ENCODE measurements around the gene CFD. TPM values are rescaled to one million over a fixed set of nuclear protein-coding genes. Genes with fewer than 3 reads are reported as not detected.

Gene CFD
- polyA plus RNA-seq, 1 donor (not counting 4 experiments of a cell fraction or from before 2014, with no cell fraction given) = 0.47 TPM

DNA sequence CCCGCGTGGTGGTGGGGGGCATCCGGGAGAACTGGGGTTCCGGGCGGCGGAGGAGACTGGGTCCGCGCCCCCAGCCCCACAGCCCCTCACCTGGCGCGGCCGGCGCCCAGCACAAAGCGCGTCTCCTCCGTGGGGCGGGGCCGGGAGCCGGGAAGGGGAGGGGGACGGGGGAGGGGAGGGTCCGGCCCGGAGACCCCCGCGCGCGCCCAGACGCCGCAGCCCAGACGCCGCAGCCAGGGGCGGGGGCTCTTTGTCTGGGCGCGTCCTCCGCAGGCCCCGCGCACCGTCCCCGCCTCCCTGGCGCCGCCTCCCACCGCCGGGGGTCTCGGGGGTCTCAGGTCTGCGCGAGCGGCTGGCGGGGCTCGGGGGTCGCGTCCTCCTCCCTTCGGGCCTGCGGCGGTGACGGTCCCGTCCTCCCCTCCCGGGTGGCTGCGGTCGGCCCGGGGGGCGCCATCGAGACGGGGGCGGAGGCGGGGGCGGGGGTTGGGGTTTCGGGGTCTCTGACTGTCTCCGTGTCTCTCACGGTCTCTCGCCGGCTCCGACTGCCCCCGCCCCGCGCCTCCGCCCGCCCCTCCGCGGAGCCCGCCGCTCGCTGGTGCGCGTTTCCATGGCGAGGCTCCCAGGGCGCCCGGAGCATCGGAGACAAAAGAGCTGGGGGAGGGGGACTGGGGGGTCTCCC lies 37.5 kb upstream of the CFD start, which contains the start of gene PLPPR3:
Gene PLPPR3 (minus strand): TSS at position 131 of the 679 bp plus-strand sequence. CDS start 396 bp downstream, outside the sequence.
- H3K36me3 ChIP-seq (ENCODE audit: control insufficient read depth in 2 of 2, extremely low read depth in 1 of 2, insufficient read depth in 2 of 2, low read length in 2 of 2) = no peaks in the 10 kb centered on the region

DNA sequence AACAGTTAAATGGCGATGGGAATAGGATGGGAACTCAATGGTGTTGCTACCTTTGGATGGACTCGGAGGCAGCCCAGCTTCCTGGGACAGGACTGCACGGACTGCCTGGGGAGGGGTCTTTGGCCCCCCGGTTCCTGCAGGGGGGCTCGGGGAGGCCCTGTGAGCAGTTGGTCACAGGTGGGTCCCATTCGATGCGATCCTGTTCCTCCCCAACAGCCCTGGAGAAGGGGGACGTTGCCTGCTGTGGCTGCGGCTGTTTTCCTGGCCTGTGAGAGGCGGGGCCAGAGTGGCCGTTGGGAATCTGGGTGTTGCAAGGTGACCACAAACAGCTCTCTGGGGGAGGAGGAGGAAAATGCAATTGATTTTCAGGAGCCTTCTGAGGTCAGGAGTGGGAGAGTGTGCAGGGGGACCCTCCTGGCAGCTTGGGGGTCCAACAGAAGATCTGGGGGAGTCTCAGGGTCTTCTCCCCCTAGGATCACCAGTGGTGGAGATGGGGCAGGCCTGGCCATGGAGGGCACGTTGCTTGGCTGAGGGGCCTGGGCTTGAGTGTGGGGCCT lies 35.8 kb upstream of the CFD start:
- FAIRE-seq (no peak), DNase-seq (ENCODE audit: low read depth, low spot score) (no peak)
- Histone ChIP-seq H3K4me1 (ENCODE audit: control insufficient read depth, extremely low read depth, insufficient read depth, low read length) (no peaks in the 10 kb centered on the region), H3K4me2 (ENCODE audit: control insufficient read depth, extremely low read depth, insufficient read depth, low read depth, low read length) (no peak overlapping the region), H3K4me3 (ENCODE audit: control insufficient read depth in 2 of 3, extremely low read depth in 1 of 3, insufficient read depth in 2 of 3, low read depth in 1 of 3, low read length in 3 of 3) (no peak overlapping the region), H3K9ac (ENCODE audit: control insufficient read depth, extremely low read depth, insufficient read depth, low read length) (no peak overlapping the region), H3K9me3 (ENCODE audit: control insufficient read depth, low read depth, low read length) (no peaks in the 10 kb centered on the region), H2AFZ (ENCODE audit: control insufficient read depth, low read length) (no peak overlapping the region), H3K79me2 (ENCODE audit: control insufficient read depth, insufficient read depth, low read length) (no peaks in the 10 kb centered on the region), H4K20me1 (ENCODE audit: control insufficient read depth, extremely low read depth, insufficient read depth, low read length) (no peaks in the 10 kb centered on the region), H3K27me3 (ENCODE audit: control insufficient read depth, extremely low read depth, insufficient read depth, low read length) (peaks cover 4% of the 10 kb centered on the region), H3K36me3 (ENCODE audit: control insufficient read depth in 2 of 2, extremely low read depth in 1 of 2, insufficient read depth in 2 of 2, low read length in 2 of 2) (no peaks in the 10 kb centered on the region), H3K9me1 (ENCODE audit: control insufficient read depth, extremely low read depth, insufficient read depth, low read length) (no peaks in the 10 kb centered on the region), H3K27ac (ENCODE audit: control insufficient read depth, insufficient read depth, low read length) (no peak overlapping the region)
- TF ChIP-seq EZH2 (IDR thresholded peaks at IDR 0.05; ENCODE audit: low read length) = no peak
- TF ChIP-seq, protein P1, sequence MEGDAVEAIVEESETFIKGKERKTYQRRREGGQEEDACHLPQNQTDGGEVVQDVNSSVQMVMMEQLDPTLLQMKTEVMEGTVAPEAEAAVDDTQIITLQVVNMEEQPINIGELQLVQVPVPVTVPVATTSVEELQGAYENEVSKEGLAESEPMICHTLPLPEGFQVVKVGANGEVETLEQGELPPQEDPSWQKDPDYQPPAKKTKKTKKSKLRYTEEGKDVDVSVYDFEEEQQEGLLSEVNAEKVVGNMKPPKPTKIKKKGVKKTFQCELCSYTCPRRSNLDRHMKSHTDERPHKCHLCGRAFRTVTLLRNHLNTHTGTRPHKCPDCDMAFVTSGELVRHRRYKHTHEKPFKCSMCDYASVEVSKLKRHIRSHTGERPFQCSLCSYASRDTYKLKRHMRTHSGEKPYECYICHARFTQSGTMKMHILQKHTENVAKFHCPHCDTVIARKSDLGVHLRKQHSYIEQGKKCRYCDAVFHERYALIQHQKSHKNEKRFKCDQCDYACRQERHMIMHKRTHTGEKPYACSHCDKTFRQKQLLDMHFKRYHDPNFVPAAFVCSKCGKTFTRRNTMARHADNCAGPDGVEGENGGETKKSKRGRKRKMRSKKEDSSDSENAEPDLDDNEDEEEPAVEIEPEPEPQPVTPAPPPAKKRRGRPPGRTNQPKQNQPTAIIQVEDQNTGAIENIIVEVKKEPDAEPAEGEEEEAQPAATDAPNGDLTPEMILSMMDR (optimal IDR thresholded peaks at IDR 0.05 in 1 of 3, IDR thresholded peaks at IDR 0.05 in 1 of 3, conservative IDR thresholded peaks at IDR 0.05 in 1 of 3; ENCODE audit: extremely low read depth in 1 of 3, insufficient read depth in 2 of 3, low read length in 3 of 3) = no peak
- dilution Hi-C loops (cut with MboI; ENCODE audit: extremely low pct_ligation_motif_present, low sequenced_read_pairs) = no loop called here

More for the DNA sequence above, 37.5 kb upstream of the CFD start, which contains the start of gene PLPPR3:
- Histone ChIP-seq H3K4me3 (ENCODE audit: control insufficient read depth in 2 of 3, extremely low read depth in 1 of 3, insufficient read depth in 2 of 3, low read depth in 1 of 3, low read length in 3 of 3) (no peak within 1 kb of the TSS), H3K9ac (ENCODE audit: control insufficient read depth, extremely low read depth, insufficient read depth, low read length) (no peak within 1 kb of the TSS), H3K9me1 (ENCODE audit: control insufficient read depth, extremely low read depth, insufficient read depth, low read length) (no peaks in the 10 kb centered on the region), H3K27me3 (ENCODE audit: control insufficient read depth, extremely low read depth, insufficient read depth, low read length) (peaks cover 4% of the 10 kb centered on the region), H2AFZ (ENCODE audit: control insufficient read depth, low read length) (no peak within 1 kb of the TSS), H4K20me1 (ENCODE audit: control insufficient read depth, extremely low read depth, insufficient read depth, low read length) (no peaks in the 10 kb centered on the region), H3K4me2 (ENCODE audit: control insufficient read depth, extremely low read depth, insufficient read depth, low read depth, low read length) (no peak within 1 kb of the TSS), H3K27ac (ENCODE audit: control insufficient read depth, insufficient read depth, low read length) (no peak within 1 kb of the TSS), H3K79me2 (ENCODE audit: control insufficient read depth, insufficient read depth, low read length) (no peaks in the 10 kb centered on the region), H3K9me3 (ENCODE audit: control insufficient read depth, low read depth, low read length) (no peaks in the 10 kb centered on the region), H3K4me1 (ENCODE audit: control insufficient read depth, extremely low read depth, insufficient read depth, low read length) (no peaks in the 10 kb centered on the region)
- dilution Hi-C loops (cut with MboI; ENCODE audit: extremely low pct_ligation_motif_present, low sequenced_read_pairs) = no loop called here
- FAIRE-seq (no peak), DNase-seq (ENCODE audit: low read depth, low spot score) (no peak)
- TF ChIP-seq EZH2 (IDR thresholded peaks at IDR 0.05; ENCODE audit: low read length) = no peak
- TF ChIP-seq, protein P1 (optimal IDR thresholded peaks at IDR 0.05 in 1 of 3, IDR thresholded peaks at IDR 0.05 in 1 of 3, conservative IDR thresholded peaks at IDR 0.05 in 1 of 3; ENCODE audit: extremely low read depth in 1 of 3, insufficient read depth in 2 of 3, low read length in 3 of 3) = no peak
